Coronary artery (tissue), 2 donors: Measurements from ENCODE around the gene MAP1LC3B2.

Experiments used
- DNase-seq: peaks from one replicate; pipeline ENCODE4 v3.0.0-alpha.2; 2017; ENCODE audit warnings: low spot score
- H3K27ac ChIP-seq, 2 donors: fragments of 200-600 bp; sonication (generic); one replicate each; pipeline ENCODE4 v1.5.1; 2016 to 2019
- H3K4me3 ChIP-seq: fragments of 200-600 bp; sonication (generic); 2 replicates; pipeline ENCODE4 v1.5.1; 2016; ENCODE audit warnings: mild to moderate bottlenecking, moderate library complexity
- TF ChIP-seq, protein P1 (sequence below): fragments of 200-600 bp; sonication (generic); IDR thresholded peaks from one replicate; pipeline ENCODE4 v1.5.1; 2019; ENCODE audit warnings: antibody characterized with exemption

MAP1LC3B2 gene

DNA sequence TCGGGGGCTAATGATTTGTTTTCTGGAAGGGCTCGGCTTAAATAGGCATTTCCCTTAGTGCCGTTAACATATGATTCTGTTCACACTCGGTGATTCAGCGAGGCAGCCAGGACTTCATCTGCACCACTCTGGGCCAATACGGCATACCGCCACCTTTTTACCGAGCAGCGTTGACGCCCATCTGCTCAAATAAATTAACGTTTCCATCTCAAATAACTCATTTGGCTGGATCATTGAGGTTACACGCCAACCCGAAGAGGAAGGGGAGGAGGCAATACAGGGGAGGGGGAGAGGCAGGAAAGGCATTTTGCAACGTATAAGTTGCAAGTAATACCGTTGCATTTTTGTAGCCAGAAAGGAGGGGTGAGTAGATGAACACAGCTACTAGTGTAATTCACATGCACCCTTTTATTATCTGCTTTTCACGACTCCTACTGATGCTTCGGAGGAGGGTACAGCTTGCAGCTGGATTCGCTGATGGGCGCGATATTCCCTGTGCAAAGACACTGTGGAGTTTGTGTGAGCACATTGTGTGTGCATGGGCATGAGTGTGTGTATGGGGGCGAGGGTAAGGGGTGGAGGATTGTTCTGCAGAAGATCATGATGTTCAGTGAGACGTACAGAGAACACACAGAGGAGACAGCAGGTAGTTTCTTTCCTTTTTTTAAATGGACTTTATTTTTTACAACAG is 45.9 kb downstream of the MAP1LC3B2 start:
- no peak overlapping the region for H3K27ac ChIP-seq
- TF ChIP-seq, protein P1, sequence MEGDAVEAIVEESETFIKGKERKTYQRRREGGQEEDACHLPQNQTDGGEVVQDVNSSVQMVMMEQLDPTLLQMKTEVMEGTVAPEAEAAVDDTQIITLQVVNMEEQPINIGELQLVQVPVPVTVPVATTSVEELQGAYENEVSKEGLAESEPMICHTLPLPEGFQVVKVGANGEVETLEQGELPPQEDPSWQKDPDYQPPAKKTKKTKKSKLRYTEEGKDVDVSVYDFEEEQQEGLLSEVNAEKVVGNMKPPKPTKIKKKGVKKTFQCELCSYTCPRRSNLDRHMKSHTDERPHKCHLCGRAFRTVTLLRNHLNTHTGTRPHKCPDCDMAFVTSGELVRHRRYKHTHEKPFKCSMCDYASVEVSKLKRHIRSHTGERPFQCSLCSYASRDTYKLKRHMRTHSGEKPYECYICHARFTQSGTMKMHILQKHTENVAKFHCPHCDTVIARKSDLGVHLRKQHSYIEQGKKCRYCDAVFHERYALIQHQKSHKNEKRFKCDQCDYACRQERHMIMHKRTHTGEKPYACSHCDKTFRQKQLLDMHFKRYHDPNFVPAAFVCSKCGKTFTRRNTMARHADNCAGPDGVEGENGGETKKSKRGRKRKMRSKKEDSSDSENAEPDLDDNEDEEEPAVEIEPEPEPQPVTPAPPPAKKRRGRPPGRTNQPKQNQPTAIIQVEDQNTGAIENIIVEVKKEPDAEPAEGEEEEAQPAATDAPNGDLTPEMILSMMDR = no peak
- H3K4me3 ChIP-seq = peak overlapping the region; percentile 21
- no peak for DNase-seq

DNA sequence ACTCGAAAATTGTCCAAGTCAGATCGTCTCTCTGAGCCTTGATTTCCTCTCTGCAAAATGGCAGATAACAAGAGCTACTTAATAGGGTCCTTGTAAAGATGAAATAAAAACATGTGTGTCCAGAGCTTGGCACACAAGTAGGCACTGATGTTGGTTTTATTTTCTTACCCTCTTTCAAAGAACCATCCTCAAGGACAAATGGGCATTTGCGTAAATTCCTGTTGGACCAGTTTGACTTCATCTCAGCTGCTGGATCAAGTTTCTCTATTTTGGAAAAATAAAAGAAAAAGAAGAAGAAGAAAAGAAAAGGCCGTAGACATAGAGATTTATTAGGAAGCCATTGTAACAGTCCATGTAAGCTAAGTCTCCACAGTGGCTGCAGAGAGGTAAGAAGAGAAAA is 47.2 kb downstream of the MAP1LC3B2 start:
- H3K4me3 ChIP-seq = no peak overlapping the region
- H3K27ac ChIP-seq = no peak overlapping the region
- TF ChIP-seq, protein P1 = no peak
- DNase-seq = no peak

DNA sequence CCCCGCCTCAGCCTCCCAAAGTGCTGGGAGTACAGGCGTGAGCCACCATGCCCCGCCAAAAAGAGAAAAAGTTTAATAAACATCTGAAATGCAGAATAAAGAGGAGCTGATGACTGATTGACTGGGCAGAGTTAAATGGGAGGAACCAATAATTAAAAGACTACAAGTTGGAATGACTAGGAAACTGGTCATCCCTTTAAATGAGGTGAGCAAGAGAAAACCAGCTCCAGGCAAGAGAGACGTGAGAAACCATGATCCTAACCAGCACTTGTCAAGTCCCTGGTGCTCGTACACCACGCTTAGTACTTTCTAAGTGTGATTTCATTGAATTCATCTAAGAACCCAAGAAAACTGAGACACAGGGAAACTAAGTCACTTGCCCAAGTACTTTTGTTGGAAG is 47.9 kb downstream of the MAP1LC3B2 start:
- no peak overlapping the region for H3K27ac ChIP-seq
- no peak for DNase-seq
- H3K4me3 ChIP-seq = no peak overlapping the region
- TF ChIP-seq, protein P1 = no peak

DNA sequence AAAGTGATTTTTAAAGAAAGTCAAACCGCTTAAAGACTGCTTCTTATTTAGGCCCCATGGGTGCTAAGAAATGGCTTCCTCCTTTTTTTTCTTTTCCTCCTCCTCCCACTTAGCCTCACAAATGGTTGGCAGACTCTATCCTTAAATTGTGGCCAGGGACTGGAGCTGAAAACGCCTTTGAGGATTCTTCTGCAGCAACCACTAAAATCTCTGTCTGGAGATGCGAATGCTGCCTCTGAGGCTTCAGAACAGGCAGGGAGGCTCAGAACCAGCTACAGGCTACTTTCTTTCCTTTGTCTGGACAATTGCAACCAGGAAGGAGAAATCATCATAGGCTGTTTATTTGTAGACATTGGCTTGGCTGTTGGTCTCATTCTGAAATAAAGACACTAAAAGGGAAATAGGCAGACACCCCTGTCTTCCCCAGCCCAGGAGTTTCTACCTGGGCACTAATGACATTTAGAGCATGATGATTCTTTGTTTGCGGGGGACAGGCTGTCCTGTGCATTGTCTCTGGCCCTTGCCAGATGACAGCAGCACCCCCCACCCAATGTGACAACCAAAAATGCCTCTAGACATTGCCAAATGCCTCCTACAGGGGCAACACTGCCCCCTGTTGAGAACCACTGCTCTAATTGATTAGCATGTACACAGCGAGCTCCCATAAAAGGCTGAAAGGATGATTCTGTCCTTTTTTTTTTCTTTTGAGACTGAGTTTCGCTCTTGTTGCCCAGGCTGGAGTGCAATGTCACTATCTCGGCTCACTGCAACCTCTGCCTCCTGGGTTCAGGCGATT is 50.3 kb downstream of the MAP1LC3B2 start:
- Histone ChIP-seq H3K27ac (no peak overlapping the region), H3K4me3 (no peak overlapping the region)
- no peak for DNase-seq
- TF ChIP-seq, protein P1 = no peak

DNA sequence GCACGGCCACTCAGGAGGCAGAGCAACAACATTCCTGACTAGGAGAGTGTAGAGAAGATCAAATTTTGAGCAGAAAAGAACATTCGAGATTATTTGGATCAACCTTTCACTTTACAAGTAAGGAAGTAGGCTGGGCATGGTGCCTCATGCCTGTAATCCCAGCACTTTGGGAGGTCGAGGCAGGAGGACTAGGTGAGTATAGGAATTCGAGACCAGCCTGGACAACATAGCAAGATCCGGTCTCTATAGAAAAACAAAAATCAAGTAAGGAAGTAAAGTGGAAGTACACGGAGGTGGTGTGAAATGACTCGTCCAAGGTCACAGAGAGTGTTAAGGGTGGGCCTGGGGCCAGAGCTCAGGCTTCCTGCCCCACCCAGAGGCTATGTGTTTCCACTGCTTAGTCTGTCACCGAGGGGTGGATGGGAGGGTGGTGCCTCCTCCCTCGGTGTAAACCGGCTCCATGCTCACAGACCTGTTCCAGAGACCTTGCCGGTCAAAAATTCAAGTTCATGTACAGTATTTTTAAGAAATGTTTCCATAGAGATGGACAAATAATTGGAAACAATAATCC is 51.9 kb downstream of the MAP1LC3B2 start:
- Histone ChIP-seq H3K4me3 (no peak overlapping the region), H3K27ac (no peak overlapping the region)
- no peak for DNase-seq
- TF ChIP-seq, protein P1 = no peak

DNA sequence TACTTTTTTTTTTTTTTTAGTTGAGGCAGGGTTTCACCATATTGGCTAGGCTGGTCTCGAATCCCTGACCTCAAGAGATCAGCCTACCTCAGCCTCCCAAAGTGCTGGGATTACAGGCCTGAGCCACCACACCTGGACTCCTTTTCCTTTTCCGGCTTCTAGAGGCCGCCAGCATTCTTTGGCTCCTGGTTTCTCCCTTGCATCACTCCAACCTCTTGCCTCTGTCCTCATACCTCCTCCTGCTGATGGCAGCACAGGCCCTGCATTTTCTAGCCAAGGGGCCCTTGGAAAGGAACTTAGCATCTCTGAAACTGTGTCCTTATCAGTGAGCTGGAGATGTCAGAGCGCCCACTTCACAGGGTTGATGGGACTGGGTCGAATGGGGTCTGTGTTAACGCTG is 53.3 kb downstream of the MAP1LC3B2 start:
- Histone ChIP-seq H3K27ac (no peak overlapping the region), H3K4me3 (no peak overlapping the region)
- no peak for DNase-seq
- TF ChIP-seq, protein P1 = no peak
